ENCODE results near the gene GPT2.

Gene GPT2

DNA sequence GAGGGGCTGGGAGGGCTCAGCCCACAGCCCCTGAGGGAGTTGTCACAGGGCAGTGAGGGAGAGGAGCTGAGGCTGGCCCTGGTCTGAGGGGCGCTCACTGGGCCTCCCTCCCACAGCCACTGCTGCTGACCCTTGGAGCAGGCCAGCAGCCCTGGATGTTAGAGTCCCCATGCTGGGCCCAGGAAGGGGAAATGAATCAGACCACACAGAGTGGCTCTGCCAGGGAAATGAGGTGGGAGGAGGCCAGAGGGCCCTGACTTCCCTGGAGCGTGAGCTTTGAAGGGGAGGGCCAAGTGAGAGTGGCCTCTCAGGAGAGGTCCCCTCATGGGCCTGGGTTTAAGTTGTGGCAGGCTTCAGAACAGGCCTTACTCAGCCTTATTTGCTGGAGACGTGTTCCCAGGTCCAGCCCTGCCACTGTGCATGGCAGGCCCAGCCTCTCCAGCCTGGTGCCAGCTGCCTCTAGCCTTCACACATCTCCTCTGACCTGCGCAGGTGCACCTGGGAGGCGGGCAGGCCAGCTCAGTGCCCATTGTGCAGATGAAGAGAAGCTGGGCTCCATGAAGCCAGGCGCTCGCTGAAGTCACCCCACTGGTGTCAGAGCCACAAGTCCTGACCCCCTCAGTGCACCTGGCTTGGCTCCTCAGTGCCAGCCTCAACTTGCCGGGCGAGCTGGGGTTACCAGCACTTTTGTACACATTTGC, 15.4 kb downstream of the GPT2 start:
- no peak for DNase-seq

DNA sequence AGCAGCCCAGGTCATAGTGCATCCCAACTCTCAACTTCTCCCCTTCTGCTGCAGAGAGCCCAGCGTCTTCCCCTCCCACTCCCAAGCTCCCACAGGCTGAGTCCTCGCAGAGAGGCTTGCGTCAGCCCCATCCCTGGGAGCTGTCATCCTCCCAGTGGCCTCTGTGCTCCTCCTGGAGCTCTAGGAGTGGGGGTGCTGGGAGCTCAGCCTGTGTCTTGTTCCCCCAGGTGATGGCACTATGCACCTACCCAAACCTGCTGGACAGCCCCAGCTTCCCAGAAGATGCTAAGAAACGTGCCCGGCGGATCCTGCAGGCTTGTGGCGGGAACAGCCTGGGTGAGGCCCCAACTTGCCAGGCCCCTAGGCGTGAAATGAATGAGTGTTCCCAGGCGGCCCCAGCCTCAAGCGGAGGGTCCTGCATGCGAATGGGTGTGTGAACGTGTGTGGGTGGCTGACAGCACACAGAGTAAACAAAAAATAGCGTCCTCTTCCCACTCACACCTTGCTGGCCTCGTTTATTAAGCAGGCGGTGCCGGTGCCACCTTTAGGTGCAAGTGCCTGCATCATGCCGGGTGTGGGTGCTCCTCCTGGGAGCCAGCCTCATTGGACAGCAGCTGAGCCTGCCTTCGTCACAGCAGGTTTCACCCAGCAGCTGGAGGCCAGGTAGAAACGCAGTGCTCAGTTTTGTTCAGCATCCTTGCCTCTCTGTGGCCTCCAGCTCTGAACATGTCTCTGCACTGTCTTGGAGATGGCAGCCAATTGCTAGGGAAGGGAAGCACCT, 16.5 kb downstream of the GPT2 start:
- no peak for DNase-seq

DNA sequence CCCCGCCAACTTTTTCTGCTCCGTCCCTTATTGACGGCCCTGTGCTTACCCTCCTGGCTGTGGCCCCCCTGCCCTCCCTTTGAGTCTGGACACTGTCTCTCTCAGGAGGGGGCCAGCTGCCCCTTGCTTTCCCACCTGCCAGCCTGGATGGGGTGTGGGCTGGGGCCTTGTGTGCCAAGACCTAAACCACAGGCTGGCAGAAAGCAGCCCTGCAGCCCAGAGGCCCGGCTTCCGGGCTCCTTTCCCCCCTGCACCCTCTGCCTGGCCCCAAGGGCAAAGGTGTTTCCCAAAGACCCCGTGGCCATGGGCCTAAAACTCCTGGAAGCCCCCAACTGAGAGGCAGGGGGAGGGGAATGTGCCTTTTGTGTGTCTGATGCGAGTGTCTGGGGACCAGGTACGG, 17.5 kb downstream of the GPT2 start:
- DNase-seq, result no peak

DNA sequence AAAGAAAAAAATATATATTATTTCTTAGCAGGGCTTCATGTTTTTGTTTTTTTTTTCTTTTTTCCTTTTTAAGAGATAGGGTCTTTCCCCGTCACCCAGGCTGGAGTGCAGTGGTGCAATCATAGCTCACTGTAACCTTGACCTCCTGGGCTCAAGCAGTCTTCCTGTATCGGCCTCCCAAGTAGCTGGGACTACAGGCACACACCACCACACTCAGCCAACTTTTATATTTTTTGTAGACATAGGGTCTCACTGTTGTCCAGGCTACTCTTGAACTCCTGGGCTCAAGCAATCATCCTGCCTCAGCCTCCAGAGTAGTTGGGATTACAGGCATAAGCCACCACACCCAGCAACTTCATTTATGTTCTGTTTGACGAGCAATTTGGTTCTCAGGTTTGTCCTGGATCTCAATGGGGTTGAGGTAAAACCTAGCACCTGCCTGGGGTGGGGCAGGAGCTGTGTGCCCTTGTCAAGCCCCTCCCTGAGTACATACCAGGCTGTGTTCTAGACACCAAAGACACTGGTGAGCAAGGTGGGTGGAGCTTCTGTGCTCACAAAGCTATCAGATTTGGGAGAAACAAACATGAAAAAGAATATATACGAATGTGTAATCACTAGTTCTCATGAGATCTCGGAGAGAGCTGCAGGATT, 19.2 kb downstream of the GPT2 start:
- DNase-seq, result no peak

DNA sequence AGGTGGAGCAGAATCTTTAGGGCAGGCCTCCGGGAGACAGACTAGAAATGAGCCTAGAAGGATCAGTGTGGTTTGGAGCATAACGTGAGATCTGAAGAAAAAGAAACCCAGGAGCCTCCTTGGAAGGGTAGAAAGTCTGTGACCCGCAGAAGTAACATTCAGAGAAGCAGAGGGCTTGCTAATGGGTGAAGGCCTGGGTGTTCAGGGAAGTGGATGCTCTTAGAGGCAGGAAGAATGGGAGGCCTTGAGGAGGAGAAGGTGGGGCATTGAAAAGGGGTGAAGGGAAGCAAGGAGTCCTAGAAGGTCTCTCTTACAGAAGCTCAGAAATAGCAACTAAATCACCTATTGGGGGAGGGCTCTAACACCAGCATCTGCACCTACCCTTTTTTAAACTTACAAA, 20.3 kb downstream of the GPT2 start:
- DNase-seq, result no peak

DNA sequence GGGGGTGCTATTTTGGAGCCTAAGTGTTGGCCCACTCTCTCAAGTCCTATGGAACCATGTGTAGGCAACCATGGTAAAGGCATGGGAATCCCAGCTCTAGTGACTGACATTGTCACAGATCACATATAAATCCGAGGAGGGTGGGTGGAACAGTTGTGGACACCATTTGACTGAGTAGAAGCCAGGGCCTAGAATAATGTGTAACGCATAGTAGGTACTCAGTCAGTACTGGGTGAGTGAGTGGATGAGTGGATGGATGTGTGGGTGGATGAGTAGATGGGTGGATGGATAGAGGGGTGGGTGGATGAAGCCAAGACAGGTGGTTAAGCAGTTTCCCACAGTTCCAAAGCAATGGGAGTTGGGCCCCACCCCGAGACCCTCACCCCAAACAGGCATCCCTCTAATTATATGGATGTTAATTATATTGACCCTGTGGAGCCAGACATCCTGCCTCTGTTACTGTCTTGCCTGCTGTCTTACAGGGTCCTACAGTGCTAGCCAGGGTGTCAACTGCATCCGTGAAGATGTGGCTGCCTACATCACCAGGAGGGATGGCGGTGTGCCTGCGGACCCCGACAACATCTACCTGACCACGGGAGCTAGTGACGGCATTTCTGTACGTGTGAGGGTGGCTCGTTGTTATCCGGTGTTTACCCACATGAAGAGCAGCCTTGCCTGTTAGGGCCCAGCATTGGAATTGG, 22.3 kb downstream of the GPT2 start:
- DNase-seq, result no peak

DNA sequence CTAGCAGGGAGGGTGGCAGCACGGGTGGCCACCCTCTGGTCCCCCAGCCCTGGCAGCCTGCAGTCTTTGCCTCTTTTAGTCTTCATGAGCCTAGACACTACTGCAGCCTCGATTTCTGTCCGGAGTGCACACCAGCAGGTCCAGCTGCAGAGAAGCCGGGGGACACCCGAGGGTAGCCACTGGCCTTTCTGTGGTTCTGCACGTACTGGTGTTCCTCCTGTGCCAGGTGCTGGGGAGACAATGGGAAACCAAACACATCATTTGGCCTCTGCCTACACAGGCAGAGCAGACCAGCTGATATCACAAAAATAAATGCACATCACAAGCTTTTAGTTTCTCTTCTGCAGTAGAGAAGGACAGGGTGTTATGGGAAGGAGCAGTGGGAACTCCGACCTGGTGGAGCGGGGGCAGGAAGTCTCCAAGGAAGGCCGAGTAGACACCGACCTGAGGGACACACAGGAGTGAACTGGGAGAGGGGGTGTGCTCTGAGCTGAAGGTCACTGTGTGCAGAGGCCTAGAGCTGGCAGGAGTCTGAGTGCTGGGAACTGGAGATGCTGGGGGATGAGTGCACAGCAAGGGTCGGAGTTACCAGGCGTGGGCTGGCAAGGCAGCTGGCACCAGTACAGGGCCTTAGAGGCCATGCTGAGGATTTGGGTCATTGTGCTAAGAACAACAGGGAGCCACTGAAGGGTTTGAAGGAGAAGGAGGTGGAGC, 23.1 kb downstream of the GPT2 start:
- DNase-seq, result no peak

DNA sequence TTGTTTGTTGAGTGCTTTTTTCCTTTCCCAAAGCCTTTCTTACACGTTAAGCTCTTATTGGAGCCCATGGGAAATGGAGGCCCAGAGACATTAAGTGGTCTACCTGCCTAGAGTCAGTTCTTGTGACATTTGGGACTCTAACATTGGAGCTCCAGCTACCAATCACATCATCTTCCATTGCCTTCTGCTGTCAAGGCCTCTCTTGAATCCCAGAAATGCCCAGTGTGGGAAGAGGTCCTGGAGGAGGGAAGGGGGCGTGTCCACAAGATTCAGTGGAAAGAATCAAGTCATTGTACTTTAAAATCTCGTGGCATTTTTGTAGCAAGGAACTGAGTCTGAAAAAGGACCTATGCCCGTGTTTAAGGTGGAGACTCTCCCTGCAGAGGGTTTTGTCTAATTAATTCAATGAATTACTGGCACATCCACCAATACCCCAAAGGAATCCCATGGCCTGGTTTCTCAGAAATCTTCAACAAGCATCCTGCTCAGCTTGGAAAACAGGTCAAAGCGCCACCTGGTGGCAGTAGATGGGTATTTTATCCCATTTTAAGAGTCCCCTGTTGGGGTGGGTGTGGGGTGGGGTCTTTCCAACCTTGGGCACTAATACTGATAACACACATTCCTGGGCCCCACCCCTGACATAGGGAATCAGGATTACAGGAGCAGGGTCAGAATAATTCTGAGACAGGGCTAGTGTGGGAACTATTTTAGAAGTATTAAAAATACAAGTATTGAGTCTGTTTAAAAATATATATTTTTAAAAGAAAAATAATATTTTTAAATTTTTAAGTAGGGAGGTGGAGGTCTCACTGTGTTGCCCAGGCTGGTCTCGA, 24.6 kb downstream of the GPT2 start:
- no peak for DNase-seq

DNA sequence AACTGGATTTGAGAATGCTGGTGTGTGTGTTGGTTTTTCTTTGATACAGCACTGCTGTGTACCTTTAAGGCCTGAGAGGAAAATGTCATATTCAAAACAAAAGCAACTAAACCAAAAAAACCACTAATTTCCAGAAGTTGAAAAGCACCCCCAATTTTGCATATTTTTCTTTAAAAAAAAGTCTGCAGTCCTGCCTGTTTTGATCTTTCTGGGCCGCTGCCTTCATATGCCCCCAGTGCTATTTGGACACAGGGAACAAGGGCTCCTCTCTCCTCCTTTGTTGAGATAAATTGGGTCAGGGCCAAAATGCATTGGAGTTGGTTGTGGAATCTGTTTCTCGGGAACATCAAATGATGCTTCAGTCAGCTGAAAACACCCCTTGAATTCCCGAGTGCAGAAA, 26.9 kb downstream of the GPT2 start:
- DNase-seq, result no peak

DNA sequence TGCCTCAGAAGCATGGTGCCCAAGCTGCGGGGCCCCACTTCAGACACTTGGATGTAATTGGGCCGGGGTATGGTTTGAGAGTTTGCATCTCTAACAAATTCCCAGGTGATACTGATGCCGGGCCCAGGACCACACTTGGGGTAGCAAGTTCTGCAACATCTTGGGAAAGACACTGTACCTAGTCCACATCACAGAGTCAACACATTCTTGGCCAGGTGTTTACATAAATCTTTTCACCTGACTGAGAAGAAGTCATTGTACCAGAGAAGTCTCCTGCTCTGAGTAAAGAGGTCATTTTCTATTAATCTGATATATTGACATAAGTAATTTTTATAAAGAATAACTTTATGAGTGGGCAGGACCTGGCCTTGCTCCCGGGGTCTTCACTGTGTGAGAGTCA, 27.5 kb downstream of the GPT2 start:
- DNase-seq, result no peak

DNA sequence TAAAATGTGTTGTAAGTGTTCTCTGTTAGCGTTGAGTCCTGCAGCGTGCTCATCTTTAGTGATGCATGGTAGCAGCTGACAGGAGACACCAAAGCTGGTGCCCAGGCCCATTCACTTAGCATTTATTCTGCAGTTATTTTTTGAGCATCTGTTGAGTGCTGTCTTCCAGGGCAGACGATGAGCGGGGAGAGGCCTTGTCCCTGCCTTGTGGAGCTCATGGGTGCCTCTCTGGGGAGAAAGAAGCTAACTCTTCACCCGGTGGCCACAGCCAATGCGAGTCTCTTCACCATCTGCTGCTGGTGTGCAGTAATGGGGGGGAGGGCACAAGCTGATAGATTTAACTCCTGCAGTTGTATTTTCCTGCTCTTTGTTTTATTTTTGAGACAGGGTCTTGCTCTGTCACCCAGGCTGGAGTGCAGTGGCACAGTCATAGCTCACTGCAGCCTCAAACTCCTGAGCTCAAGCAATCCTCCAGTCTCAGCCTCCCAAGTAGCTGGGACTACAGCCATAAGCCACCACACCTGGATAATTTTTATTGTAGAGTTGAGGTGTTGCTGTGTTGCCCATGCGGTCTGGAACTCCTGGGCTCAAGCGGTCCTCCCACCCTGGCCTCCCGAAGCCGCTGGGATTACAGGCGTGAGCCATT, 30.5 kb downstream of the GPT2 start:
- DNase-seq, result no peak

DNA sequence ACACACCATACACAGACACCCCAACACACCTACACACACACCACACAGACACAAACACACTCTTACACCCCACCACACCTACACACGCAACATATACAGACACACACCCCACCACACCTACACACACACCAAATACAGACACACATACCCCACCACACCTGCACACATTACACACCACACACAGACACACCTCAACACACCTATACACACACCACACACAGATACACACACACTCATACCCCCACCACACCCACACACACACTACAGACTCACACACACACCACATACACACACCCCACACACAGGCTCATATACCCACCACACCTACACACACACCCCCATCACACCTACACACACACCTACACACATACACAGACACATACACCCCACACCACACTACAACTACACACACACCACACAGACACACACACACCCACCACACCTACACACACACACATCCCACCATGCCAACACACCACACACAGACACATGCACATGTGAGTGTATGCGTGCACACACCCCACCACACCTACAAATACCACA, 31.4 kb downstream of the GPT2 start:
- no peak for DNase-seq

DNA sequence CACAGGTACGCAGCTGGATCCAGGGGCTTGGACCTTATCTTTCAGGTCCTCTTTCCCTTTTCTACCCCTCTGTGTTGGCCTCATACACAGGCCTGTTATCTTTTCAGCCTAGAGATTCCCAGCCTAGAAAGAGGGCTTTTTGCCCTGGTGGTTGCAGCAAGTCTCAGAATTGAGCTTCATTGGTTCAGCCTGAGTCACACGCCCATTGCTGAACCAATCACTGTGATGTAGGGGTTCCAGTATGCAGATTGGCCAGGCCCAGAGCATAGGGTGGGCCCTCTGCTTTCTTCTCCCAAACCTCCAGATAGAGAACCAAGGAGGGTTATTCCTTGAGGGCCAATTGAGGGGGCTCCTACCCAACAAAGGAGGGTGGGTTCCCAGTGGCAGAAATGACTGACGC, 32.8 kb downstream of the GPT2 start:
- no peak for DNase-seq

DNA sequence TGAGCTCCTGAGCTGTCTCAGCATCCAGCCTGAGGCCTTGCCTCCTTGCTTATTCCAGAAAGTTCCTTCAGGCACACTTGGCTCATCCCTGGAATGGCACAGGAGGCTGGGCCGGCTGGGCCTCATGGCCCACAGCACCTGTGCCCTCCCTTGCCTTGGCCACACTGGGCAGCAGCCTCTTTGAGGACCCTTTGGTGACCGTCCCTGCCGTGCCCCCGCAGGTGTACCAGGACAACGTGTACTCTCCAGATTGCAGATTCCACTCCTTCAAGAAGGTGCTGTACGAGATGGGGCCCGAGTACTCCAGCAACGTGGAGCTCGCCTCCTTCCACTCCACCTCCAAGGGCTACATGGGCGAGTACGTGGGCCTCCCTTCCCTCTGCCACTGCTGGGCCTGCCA, 34.2 kb downstream of the GPT2 start:
- no peak for DNase-seq

DNA sequence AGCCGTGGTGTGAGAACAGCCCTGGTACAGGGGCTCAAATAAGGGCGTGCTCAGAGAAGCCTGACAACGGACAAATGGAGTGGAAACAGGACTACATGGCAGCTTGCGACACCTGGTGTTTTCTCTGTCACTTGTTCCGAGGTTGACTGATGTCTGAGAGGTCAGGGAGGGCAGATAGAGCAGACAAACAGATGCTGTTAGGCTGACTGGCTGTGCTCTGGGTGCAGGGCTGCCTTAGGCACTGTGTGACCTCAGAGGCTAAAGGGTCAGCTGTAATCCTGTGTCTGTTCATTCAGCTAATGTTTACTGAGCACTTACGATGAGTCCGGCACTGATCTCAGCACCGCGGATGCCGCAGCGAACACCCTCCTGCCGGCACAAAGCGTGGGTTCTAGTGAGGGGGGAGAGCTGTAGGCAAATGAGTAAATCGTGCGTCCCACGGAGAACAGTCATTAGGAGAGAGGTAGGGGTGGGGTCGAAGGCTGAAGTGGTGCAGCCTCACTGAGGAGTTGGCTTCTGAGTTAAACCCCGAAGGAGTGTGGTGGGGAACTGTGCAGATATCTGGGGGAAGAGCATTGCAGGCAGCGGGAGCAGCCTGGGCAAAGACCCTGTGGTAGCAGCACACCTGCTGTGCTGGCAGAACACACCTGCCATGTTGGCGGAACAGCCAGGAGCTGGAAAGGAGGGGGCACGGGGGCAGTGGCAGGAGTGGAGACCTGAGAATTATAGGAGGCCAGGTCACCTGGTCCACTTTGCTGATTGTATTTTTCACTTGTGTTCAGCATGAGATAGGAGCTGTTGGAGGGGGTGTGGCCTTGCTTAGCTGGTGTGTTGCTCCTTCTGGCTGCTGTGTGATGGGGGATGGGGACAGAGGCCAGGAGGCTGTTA, 35.0 kb downstream of the GPT2 start:
- DNase-seq, result no peak

DNA sequence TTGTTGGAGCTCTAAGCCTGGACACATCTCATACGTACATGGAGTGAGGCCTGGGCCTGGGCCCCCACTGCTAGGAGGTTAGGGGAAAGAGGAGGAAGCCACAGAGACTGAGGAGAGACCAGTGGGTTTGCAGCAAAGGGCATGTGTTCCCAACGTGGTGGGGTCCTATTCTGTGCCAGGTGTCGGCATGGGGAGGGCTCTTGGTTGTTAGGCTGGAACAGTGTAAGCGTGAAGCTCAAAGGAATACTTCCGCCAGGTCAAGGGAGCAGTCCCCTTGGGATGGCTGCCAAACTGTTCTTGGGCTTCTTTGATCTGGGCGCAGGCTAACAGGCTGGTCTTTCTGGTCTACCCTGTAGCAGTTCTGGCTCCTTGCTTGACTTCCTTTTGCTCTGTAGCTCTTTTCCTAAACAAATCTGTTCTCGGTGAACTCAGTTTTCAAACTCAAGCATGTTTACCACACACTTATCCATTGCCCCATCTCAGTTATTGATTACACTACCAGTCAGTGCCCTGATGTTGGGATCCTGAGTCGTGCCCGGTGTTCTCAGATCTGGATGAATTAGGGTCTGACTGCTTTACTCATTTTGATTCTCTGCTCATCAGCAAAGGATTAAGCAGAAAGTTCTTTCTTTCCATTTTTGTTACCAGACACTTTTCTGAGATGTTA, 36.4 kb downstream of the GPT2 start:
- no peak for DNase-seq

DNA sequence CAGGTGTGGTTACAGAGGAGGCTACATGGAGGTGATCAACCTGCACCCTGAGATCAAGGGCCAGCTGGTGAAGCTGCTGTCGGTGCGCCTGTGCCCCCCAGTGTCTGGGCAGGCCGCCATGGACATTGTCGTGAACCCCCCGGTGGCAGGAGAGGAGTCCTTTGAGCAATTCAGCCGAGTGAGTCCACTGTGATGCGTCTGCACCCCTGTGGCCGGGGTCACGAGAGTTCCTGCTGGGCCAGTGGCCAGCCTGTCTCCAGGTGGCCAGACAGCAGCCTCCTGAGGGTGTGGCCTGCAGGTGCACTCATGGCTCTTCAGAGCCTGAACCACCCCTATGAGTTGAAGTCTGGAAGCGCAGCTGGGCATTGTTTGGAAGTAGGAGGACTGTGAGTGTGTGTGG, 38.1 kb downstream of the GPT2 start:
- no peak for DNase-seq

DNA sequence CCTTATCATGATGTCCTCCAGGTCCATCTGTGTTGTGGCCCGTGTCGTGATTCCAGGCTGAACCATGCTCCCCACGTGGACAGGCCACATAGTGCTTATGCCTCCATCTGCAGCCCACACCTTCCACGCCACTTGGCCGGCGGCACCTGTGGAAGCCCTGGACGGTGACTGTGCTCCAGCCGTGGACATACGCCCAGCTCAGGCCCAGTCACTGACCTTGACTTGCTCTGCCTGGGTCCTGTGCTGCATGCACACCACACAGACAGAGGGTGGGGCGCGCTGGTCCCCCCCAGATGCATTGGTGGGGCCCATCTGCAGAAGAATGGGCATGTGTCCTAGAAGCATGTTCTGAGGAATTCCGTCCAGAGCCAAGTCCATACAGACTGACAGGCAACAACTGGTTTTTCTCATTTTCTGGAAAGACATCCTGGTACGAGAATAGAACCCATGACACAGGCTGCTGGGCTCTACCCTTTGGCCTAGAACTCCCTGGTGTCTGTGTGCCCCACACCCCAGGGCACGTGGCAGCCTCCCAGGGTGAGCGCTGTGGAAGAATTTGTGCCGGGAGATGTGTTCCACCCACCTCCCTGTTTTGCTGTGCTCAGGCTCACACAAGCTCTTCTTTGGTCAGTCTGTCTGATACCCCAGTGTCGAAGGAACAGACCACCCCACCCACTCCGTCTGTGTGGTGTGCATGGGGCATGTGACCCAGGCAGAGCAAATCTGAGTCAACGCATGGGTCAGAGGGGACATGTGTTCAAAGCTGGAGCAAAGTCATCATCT, 39.5 kb downstream of the GPT2 start:
- no peak for DNase-seq

DNA sequence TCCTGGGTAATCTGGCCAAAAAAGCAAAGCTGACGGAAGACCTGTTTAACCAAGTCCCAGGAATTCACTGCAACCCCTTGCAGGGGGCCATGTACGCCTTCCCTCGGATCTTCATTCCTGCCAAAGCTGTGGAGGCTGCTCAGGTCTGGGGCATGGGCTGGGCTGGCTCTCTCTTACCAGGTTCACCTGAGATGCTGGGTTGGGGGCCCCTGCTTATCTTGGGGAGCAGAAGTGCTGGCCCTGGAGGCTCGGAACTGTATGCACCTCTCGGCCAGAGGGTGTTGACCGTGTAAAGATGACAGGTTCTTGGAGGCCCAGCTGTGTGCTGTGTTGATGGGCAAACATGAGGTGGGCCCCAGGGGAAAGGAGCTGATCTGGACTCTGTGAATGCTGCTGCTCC, 40.2 kb downstream of the GPT2 start:
- DNase-seq, result no peak
